HCEC 1CT (cell line): ENCODE measurements around the gene R3HDM4.
"Not testable (repeated sequence)": the region's sequence is repeated elsewhere in the genome, so short reads cannot be mapped to it uniquely, and the experiment has no call there.

Experiments used
- DNase-seq: peaks from one replicate; pipeline ENCODE4 v3.0.0-alpha.2; 2017

R3HDM4 gene

GRCh38 chr19:889662-890295 is 23.2 kb downstream of the R3HDM4 start:
- DNase-seq: no peak

- DNase-seq: no peak
Measured at GRCh38 chr19:888581-889385, 24.2 kb downstream of the R3HDM4 start.

- no peak for DNase-seq
Measured at GRCh38 chr19:887599-887998, 25.4 kb downstream of the R3HDM4 start.

- DNase-seq: no peak
Measured at GRCh38 chr19:887072-887471, 25.9 kb downstream of the R3HDM4 start.

GRCh38 chr19:885536-886224 is 27.3 kb downstream of the R3HDM4 start:
- DNase-seq: no peak

GRCh38 chr19:884420-885211 is 28.4 kb downstream of the R3HDM4 start:
- no peak for DNase-seq

GRCh38 chr19:883661-884211 is 29.3 kb downstream of the R3HDM4 start:
- no peak for DNase-seq

- no peak for DNase-seq
Measured at GRCh38 chr19:882871-883497, 30.0 kb downstream of the R3HDM4 start.

- no peak for DNase-seq
Measured at GRCh38 chr19:881385-882071, 31.5 kb downstream of the R3HDM4 start.

- no peak for DNase-seq
Measured at GRCh38 chr19:879711-880438, 33.1 kb downstream of the R3HDM4 start.

GRCh38 chr19:878751-879561 is 34.1 kb downstream of the R3HDM4 start:
- DNase-seq: not testable (repeated sequence)

GRCh38 chr19:877992-878660 is 34.9 kb downstream of the R3HDM4 start:
- not testable (repeated sequence) for DNase-seq

- DNase-seq: no peak
Measured at GRCh38 chr19:876780-877314, 36.2 kb downstream of the R3HDM4 start.

- no peak for DNase-seq
Measured at GRCh38 chr19:876089-876488, 36.9 kb downstream of the R3HDM4 start.

GRCh38 chr19:875265-875879 is 37.6 kb downstream of the R3HDM4 start:
- DNase-seq: no peak

- DNase-seq: no peak
Measured at GRCh38 chr19:873561-874041, 39.4 kb downstream of the R3HDM4 start.

GRCh38 chr19:873084-873483 is 39.9 kb downstream of the R3HDM4 start:
- peak; percentile 63 for DNase-seq

GRCh38 chr19:872266-872951 is 40.6 kb downstream of the R3HDM4 start:
- peak; percentile 76 for DNase-seq
